Stimulated activated CD8-positive, alpha-beta memory T cell treated with anti-CD3 and anti-CD28 coated beads, Interleukin-7, amount 100 ng/mL, for 4 hours (primary cell): Measurements from ENCODE around the gene TTLL3.
A peak's percentile ranks its signal among the peaks of the same experiment; 100 is the strongest.

Experiments used
- DNase-seq, 2 donors: peaks; one replicate each; pipeline ENCODE4 v3.0.0-alpha.2; 2020; ENCODE audit warnings: low read depth in 2 of 2

Gene TTLL3

GRCh38 chr3:9806688-9807589 lies 3.1 kb upstream of the TTLL3 start:
- no peak for DNase-seq

GRCh38 chr3:9807981-9808344 lies 2.1 kb upstream of the TTLL3 start:
- no peak for DNase-seq

- peak in 1 of 2 donors; percentile 27 for DNase-seq
These were observed 1.6 kb upstream of the TTLL3 start for GRCh38 chr3:9808345-9809037.

GRCh38 chr3:9809239-9809614 lies 835 bp upstream of the TTLL3 start:
- DNase-seq: no peak

- DNase-seq: no peak
These were observed 340 bp downstream of the TTLL3 start for GRCh38 chr3:9810433-9810770.

GRCh38 chr3:9810846-9811245 lies 784 bp downstream of the TTLL3 start:
- no peak for DNase-seq

- no peak for DNase-seq
These were observed 2.9 kb downstream of the TTLL3 start for GRCh38 chr3:9812870-9813483.

GRCh38 chr3:9815986-9816385 lies 5.9 kb downstream of the TTLL3 start:
- no peak for DNase-seq

GRCh38 chr3:9817436-9817835 lies 7.4 kb downstream of the TTLL3 start:
- DNase-seq: no peak

- no peak for DNase-seq
These were observed 8.7 kb downstream of the TTLL3 start for GRCh38 chr3:9818666-9819335.

GRCh38 chr3:9820543-9820942 lies 10.5 kb downstream of the TTLL3 start:
- DNase-seq: no peak

- no peak for DNase-seq
These were observed 10.9 kb downstream of the TTLL3 start for GRCh38 chr3:9820946-9821345.

- no peak for DNase-seq
These were observed 15.5 kb downstream of the TTLL3 start for GRCh38 chr3:9825451-9826040.

- no peak for DNase-seq
These were observed 16.9 kb downstream of the TTLL3 start for GRCh38 chr3:9826815-9827573.

- DNase-seq: no peak
These were observed 19.0 kb downstream of the TTLL3 start for GRCh38 chr3:9828801-9829755.

GRCh38 chr3:9831253-9831652 lies 21.2 kb downstream of the TTLL3 start:
- DNase-seq: no peak

- DNase-seq: no peak
These were observed 23.0 kb downstream of the TTLL3 start for GRCh38 chr3:9833078-9833477.

GRCh38 chr3:9834520-9835380 lies 24.7 kb downstream of the TTLL3 start:
- DNase-seq: no peak
